ENCODE measurements around the gene ZNF652. TPM values are rescaled to one million over a fixed set of nuclear protein-coding genes. Genes with fewer than 3 reads are reported as not detected.

Gene ZNF652
- polyA plus RNA-seq, 1 of the 3 experiments (the other 2 are of a cell fraction): 5.1 TPM

DNA sequence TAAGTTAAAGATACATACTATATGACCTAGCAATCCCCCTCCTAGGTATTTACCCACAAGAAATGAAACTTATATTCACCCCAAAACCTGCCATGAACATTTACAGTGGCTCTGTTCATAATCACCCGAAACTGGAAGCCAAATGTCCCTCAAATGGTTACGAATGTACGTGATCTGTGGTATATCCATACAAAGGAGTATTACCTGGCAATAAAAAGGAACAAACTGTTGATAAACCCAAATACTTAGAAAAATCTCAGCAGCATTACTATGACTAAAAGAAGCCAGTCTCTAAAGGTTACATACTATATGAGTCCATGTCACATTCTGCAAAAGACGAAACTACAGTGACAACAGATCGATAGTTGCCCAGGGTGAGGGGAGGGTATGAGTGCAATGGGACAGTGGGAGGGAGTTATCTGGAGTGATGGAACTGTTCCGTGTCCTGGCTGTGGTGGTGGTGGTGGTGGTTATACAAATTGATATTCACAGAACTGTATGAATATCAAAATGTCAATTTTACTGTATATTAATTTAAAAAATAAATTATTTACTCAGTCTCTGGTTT is 9.4 kb downstream of the ZNF652 start:
- Histone ChIP-seq H3F3A (replicated peaks; ENCODE audit: insufficient read depth) (peaks cover 3% of the 10 kb centered on the region), H3K9me2 (no peaks in the 10 kb centered on the region), H3K36me3 (replicated peaks in 1 of 2; ENCODE audit: control insufficient read depth in 1 of 2, insufficient read depth in 2 of 2, low read length in 1 of 2) (peaks cover 0 to 24% of the 10 kb centered on the region in 2 experiments), H3K4me3 (ENCODE audit: low read depth in 2 of 2, low read length in 1 of 2) (no peak overlapping the region), H4K20me1 (ENCODE audit: insufficient read depth) (peaks cover 71% of the 10 kb centered on the region), H3K4me2 (no peak overlapping the region), H3K4me1 (ENCODE audit: control insufficient read depth in 1 of 2, insufficient read depth in 2 of 2, low read depth in 1 of 2, low read length in 1 of 2) (no peaks in the 10 kb centered on the region), H3K27ac (ENCODE audit: low read depth in 2 of 2, low read length in 1 of 2) (no peak overlapping the region), H3K79me2 (ENCODE audit: insufficient read depth) (peaks cover 100% of the 10 kb centered on the region), H3K27me3 (ENCODE audit: insufficient read depth) (no peaks in the 10 kb centered on the region), H3K9ac (no peak overlapping the region), H2AFZ (ENCODE audit: low read depth) (no peak overlapping the region), H3K9me3 (no peaks in the 10 kb centered on the region)
- POLR2A ChIA-PET: no interaction called here
- WGBS (ENCODE audit: low lambda C conversion rate): 96% methylated on average over 6 of the region's 6 CpGs
- TF ChIP-seq MXI1 (IDR thresholded peaks at IDR 0.05; ENCODE audit: low read depth, low read length): no peak
- TF ChIP-seq, protein P1, sequence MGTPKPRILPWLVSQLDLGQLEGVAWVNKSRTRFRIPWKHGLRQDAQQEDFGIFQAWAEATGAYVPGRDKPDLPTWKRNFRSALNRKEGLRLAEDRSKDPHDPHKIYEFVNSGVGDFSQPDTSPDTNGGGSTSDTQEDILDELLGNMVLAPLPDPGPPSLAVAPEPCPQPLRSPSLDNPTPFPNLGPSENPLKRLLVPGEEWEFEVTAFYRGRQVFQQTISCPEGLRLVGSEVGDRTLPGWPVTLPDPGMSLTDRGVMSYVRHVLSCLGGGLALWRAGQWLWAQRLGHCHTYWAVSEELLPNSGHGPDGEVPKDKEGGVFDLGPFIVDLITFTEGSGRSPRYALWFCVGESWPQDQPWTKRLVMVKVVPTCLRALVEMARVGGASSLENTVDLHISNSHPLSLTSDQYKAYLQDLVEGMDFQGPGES (IDR thresholded peaks at IDR 0.05; ENCODE audit: low read depth, low read length): no peak
- no peak for TF ChIP-seq YY1 (IDR thresholded peaks at IDR 0.05; ENCODE audit: low read depth)
- TF ChIP-seq POLR2AphosphoS5 (IDR thresholded peaks at IDR 0.05; ENCODE audit: low read depth, low read length): no peak
- TF ChIP-seq ELF1 (IDR thresholded peaks at IDR 0.05): no peak
- no peak for TF ChIP-seq EZH2phosphoT487 (IDR thresholded peaks at IDR 0.05; ENCODE audit: borderline replicate concordance, low read depth)
- TF ChIP-seq MEF2A (IDR thresholded peaks at IDR 0.05; ENCODE audit: borderline replicate concordance, low read depth): no peak
- TF ChIP-seq, protein P2, sequence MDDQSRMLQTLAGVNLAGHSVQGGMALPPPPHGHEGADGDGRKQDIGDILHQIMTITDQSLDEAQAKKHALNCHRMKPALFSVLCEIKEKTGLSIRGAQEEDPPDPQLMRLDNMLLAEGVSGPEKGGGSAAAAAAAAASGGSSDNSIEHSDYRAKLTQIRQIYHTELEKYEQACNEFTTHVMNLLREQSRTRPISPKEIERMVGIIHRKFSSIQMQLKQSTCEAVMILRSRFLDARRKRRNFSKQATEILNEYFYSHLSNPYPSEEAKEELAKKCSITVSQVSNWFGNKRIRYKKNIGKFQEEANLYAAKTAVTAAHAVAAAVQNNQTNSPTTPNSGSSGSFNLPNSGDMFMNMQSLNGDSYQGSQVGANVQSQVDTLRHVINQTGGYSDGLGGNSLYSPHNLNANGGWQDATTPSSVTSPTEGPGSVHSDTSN (IDR thresholded peaks at IDR 0.05): no peak
- TF ChIP-seq, protein P3, sequence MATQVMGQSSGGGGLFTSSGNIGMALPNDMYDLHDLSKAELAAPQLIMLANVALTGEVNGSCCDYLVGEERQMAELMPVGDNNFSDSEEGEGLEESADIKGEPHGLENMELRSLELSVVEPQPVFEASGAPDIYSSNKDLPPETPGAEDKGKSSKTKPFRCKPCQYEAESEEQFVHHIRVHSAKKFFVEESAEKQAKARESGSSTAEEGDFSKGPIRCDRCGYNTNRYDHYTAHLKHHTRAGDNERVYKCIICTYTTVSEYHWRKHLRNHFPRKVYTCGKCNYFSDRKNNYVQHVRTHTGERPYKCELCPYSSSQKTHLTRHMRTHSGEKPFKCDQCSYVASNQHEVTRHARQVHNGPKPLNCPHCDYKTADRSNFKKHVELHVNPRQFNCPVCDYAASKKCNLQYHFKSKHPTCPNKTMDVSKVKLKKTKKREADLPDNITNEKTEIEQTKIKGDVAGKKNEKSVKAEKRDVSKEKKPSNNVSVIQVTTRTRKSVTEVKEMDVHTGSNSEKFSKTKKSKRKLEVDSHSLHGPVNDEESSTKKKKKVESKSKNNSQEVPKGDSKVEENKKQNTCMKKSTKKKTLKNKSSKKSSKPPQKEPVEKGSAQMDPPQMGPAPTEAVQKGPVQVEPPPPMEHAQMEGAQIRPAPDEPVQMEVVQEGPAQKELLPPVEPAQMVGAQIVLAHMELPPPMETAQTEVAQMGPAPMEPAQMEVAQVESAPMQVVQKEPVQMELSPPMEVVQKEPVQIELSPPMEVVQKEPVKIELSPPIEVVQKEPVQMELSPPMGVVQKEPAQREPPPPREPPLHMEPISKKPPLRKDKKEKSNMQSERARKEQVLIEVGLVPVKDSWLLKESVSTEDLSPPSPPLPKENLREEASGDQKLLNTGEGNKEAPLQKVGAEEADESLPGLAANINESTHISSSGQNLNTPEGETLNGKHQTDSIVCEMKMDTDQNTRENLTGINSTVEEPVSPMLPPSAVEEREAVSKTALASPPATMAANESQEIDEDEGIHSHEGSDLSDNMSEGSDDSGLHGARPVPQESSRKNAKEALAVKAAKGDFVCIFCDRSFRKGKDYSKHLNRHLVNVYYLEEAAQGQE (IDR thresholded peaks at IDR 0.05; ENCODE audit: low read depth, low read length): no peak
- TF ChIP-seq TCF12 (IDR thresholded peaks at IDR 0.05): no peak
- no peak for DNase-seq
- CTCF ChIA-PET: interaction anchor here (0.7 to 1.0 kb wide), 2 partner anchors 13 to 43 kb away, joined by 3 to 4 read pairs; no protein-coding TSS in a partner anchor

DNA sequence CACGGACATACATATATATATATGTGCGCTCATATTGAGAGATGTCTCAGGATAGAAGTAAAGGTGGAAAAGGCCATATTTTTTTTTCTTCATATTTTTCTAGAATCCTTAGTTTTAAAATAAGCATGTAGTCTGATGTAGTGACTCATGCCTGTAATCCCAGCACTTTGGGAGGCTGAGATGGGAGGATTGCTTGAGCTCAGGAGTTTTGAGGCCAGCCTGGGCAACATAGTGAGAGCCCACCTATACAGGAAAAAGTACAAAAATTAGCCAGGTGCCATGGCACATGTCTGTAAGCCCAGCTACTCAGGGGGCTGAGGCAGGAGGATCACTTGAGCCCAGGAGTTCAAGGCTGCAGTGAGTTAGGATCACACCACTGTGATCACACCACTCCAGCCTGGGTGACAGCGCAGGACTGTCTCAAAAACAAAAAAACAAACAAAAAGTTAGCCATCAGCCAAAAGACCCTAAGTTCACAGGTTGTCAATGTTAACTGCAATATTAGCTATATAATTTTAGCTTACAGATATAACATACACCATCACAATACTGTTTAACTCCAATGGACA is 10.4 kb downstream of the ZNF652 start:
- ChIA-PET CTCF (interaction anchor here (0.8 to 1.2 kb wide), 3 partner anchors 14 to 473 kb away, joined by 3 to 4 read pairs (median 3); no protein-coding TSS in a partner anchor), POLR2A (no interaction called here)
- TF ChIP-seq, protein P3 (IDR thresholded peaks at IDR 0.05; ENCODE audit: low read depth, low read length): no peak
- TF ChIP-seq YY1 (IDR thresholded peaks at IDR 0.05; ENCODE audit: low read depth) (no peak), JUND (IDR thresholded peaks at IDR 0.05) (no peak)
- Histone ChIP-seq H3F3A (replicated peaks; ENCODE audit: insufficient read depth) (peaks cover 3% of the 10 kb centered on the region), H4K20me1 (ENCODE audit: insufficient read depth) (peaks cover 62% of the 10 kb centered on the region), H3K9ac (no peak overlapping the region), H3K9me3 (no peaks in the 10 kb centered on the region), H3K4me3 (ENCODE audit: low read depth in 2 of 2, low read length in 1 of 2) (no peak overlapping the region), H3K27me3 (ENCODE audit: insufficient read depth) (no peaks in the 10 kb centered on the region), H3K36me3 (replicated peaks in 1 of 2; ENCODE audit: control insufficient read depth in 1 of 2, insufficient read depth in 2 of 2, low read length in 1 of 2) (peaks cover 0 to 25% of the 10 kb centered on the region in 2 experiments), H3K4me2 (no peak overlapping the region), H3K4me1 (ENCODE audit: control insufficient read depth in 1 of 2, insufficient read depth in 2 of 2, low read depth in 1 of 2, low read length in 1 of 2) (no peaks in the 10 kb centered on the region), H3K27ac (ENCODE audit: low read depth in 2 of 2, low read length in 1 of 2) (no peak overlapping the region), H3K79me2 (ENCODE audit: insufficient read depth) (peaks cover 100% of the 10 kb centered on the region), H3K9me2 (no peaks in the 10 kb centered on the region), H2AFZ (ENCODE audit: low read depth) (no peak overlapping the region)
- no peak for DNase-seq
- WGBS (ENCODE audit: low lambda C conversion rate): 92% methylated on average over 3 of the region's 3 CpGs
